ENCODE data around the gene GJA3.

The GJA3 gene

DNA sequence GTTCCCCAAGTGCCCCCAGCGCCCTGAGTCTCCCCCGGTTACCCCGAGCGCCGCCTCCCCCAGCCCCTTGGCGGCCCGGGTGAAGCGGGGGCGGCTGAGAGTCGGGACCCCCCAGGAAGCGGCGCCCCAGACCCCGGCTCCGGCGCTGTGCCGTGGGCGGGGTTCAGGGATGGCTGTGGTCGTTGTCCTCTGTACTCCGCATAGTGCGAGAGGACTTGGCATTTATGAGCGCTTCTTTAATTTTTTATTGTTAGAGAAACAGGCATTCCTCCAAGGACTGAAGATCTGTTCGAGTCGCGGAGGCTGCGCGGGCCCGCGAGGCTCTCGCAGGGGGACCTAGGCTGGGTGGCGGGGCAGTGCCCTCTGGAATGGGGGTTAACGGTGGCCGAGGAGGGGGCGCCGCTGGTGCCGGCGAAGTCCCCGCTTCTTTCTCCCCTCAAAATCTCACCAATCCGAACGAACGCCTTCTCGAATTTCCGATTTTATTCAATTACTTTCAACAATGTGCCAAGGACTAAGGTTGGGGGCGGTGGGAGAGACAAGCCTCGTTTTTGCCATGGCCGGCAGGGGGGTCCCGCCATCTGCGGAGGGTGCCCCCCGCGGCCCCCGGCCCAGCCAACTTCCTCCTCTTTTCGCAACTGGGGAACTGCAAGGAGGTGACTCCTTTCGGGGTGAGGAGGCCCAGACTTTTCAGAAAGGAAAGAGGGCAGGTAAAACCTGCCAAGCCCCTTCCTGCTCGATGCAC is 32.5 kb upstream of the GJA3 start:
- Histone ChIP-seq H3K4me2 (peak overlapping the region; percentile 86), H3K27ac (no peak overlapping the region), H3K4me3 (IDR thresholded peaks at IDR 0.05; ENCODE audit: insufficient read depth, low read depth, low read length) (no peak overlapping the region), H3K9ac (peak overlapping the region; percentile 53; the same call in 1 of the 2 replicates), H3K79me2 (ENCODE audit: insufficient read depth, low read depth) (no peaks in the 10 kb centered on the region), H3K36me3 (ENCODE audit: insufficient read depth) (no peaks in the 10 kb centered on the region), H2AFZ (ENCODE audit: low read depth) (peak overlapping the region; percentile 79), H3K4me1 (ENCODE audit: low read depth, poor library complexity, severe bottlenecking) (peaks cover 37% of the 10 kb centered on the region), H4K20me1 (ENCODE audit: insufficient read depth) (no peaks in the 10 kb centered on the region), H3K27me3 (ENCODE audit: insufficient read depth, low read depth) (peaks cover 13% of the 10 kb centered on the region)
- TF ChIP-seq, protein P1, sequence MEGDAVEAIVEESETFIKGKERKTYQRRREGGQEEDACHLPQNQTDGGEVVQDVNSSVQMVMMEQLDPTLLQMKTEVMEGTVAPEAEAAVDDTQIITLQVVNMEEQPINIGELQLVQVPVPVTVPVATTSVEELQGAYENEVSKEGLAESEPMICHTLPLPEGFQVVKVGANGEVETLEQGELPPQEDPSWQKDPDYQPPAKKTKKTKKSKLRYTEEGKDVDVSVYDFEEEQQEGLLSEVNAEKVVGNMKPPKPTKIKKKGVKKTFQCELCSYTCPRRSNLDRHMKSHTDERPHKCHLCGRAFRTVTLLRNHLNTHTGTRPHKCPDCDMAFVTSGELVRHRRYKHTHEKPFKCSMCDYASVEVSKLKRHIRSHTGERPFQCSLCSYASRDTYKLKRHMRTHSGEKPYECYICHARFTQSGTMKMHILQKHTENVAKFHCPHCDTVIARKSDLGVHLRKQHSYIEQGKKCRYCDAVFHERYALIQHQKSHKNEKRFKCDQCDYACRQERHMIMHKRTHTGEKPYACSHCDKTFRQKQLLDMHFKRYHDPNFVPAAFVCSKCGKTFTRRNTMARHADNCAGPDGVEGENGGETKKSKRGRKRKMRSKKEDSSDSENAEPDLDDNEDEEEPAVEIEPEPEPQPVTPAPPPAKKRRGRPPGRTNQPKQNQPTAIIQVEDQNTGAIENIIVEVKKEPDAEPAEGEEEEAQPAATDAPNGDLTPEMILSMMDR (conservative IDR thresholded peaks at IDR 0.05; ENCODE audit: low read depth, low read length): no peak

- peaks cover 13% of the 10 kb centered on the region for H3K27me3 ChIP-seq (ENCODE audit: insufficient read depth, low read depth)
Measured at GRCh38 chr13:20192836-20193161, 31.9 kb upstream of the GJA3 start, which contains the start of gene GJB2. GJB2 (minus strand) TSS chr13:20192938; CDS start chr13:20189581, 3,357 bp downstream.

GRCh38 chr13:20192158-20192835 is 31.4 kb upstream of the GJA3 start:
- Histone ChIP-seq H3K9ac (peak overlapping the region; percentile 53; the same call in 1 of the 2 replicates), H3K4me2 (peak overlapping the region; percentile 86), H4K20me1 (ENCODE audit: insufficient read depth) (no peaks in the 10 kb centered on the region), H3K27ac (0 out of 2 replicates have a peak overlapping the region, but pooled peaks have one; percentile 22), H3K36me3 (ENCODE audit: insufficient read depth) (no peaks in the 10 kb centered on the region), H3K79me2 (ENCODE audit: insufficient read depth, low read depth) (no peaks in the 10 kb centered on the region), H2AFZ (ENCODE audit: low read depth) (peak overlapping the region; percentile 79), H3K4me3 (IDR thresholded peaks at IDR 0.05; ENCODE audit: insufficient read depth, low read depth, low read length) (no peak overlapping the region), H3K27me3 (ENCODE audit: insufficient read depth, low read depth) (peaks cover 13% of the 10 kb centered on the region), H3K4me1 (ENCODE audit: low read depth, poor library complexity, severe bottlenecking) (peaks cover 38% of the 10 kb centered on the region)
- TF ChIP-seq, protein P1 (conservative IDR thresholded peaks at IDR 0.05; ENCODE audit: low read depth, low read length): no peak

More at GRCh38 chr13:20192836-20193161, 31.9 kb upstream of the GJA3 start, which contains the start of gene GJB2:
- no peaks in the 10 kb centered on the region for H4K20me1 ChIP-seq (ENCODE audit: insufficient read depth)
- peaks cover 42% of the 10 kb centered on the region for H3K4me1 ChIP-seq (ENCODE audit: low read depth, poor library complexity, severe bottlenecking)
- TF ChIP-seq, protein P1 (conservative IDR thresholded peaks at IDR 0.05; ENCODE audit: low read depth, low read length): no peak
- H3K4me3 ChIP-seq (IDR thresholded peaks at IDR 0.05; ENCODE audit: insufficient read depth, low read depth, low read length): no peak within 1 kb of the TSS
- H3K4me2 ChIP-seq: peak within 1 kb of the TSS; percentile 86
- H3K9ac ChIP-seq: peak within 1 kb of the TSS; percentile 53; the same call in 1 of the 2 replicates
- H3K79me2 ChIP-seq (ENCODE audit: insufficient read depth, low read depth): no peaks in the 10 kb centered on the region
- no peaks in the 10 kb centered on the region for H3K36me3 ChIP-seq (ENCODE audit: insufficient read depth)
- H3K27ac ChIP-seq: 0 out of 2 replicates have a peak within 1 kb of the TSS, but pooled peaks have one; percentile 22
- peak within 1 kb of the TSS; percentile 79 for H2AFZ ChIP-seq (ENCODE audit: low read depth)

GRCh38 chr13:20191311-20192157 is 30.7 kb upstream of the GJA3 start:
- Histone ChIP-seq H4K20me1 (ENCODE audit: insufficient read depth) (no peaks in the 10 kb centered on the region), H3K4me3 (IDR thresholded peaks at IDR 0.05; ENCODE audit: insufficient read depth, low read depth, low read length) (no peak overlapping the region), H3K4me2 (peak overlapping the region; percentile 86), H3K27ac (0 out of 2 replicates have a peak overlapping the region, but pooled peaks have one; percentile 22), H3K9ac (peak overlapping the region; percentile 53; the same call in 1 of the 2 replicates), H3K79me2 (ENCODE audit: insufficient read depth, low read depth) (no peaks in the 10 kb centered on the region), H2AFZ (ENCODE audit: low read depth) (peak overlapping the region; percentile 79), H3K27me3 (ENCODE audit: insufficient read depth, low read depth) (peaks cover 13% of the 10 kb centered on the region), H3K36me3 (ENCODE audit: insufficient read depth) (no peaks in the 10 kb centered on the region), H3K4me1 (ENCODE audit: low read depth, poor library complexity, severe bottlenecking) (peaks cover 32% of the 10 kb centered on the region)
- TF ChIP-seq, protein P1 (conservative IDR thresholded peaks at IDR 0.05; ENCODE audit: low read depth, low read length): no peak
